GM19372 (cell line): ENCODE results near the gene MGMT.

ENCODE experiments used
- ATAC-seq: cut with Tn5 transposase; IDR thresholded peaks from one replicate; pipeline ENCODE4 v1.9.1; 2021; ENCODE audit warnings: mild to moderate bottlenecking, low read depth, moderate library complexity; ENCODE audit not compliant: unreplicated experiment

MGMT gene

GRCh38 chr10:129579228-129579627 is 112.2 kb downstream of the MGMT start:
- ATAC-seq = no peak

GRCh38 chr10:129580010-129580409 is 113.0 kb downstream of the MGMT start:
- no peak for ATAC-seq

- ATAC-seq = no peak
Measured at GRCh38 chr10:129580901-129581300, 113.9 kb downstream of the MGMT start.

GRCh38 chr10:129581827-129582411 is 114.9 kb downstream of the MGMT start:
- ATAC-seq = no peak

- no peak for ATAC-seq
Measured at GRCh38 chr10:129583831-129584230, 116.8 kb downstream of the MGMT start.

GRCh38 chr10:129586898-129587443 is 119.9 kb downstream of the MGMT start:
- no peak for ATAC-seq

GRCh38 chr10:129589546-129589945 is 122.5 kb downstream of the MGMT start:
- no peak for ATAC-seq

GRCh38 chr10:129593953-129594352 is 126.9 kb downstream of the MGMT start:
- no peak for ATAC-seq

- no peak for ATAC-seq
Measured at GRCh38 chr10:129594811-129595210, 127.8 kb downstream of the MGMT start.

- ATAC-seq = no peak
Measured at GRCh38 chr10:129598413-129598812, 131.4 kb downstream of the MGMT start.

GRCh38 chr10:129599160-129599559 is 132.1 kb downstream of the MGMT start:
- ATAC-seq = no peak

GRCh38 chr10:129601737-129602136 is 134.7 kb downstream of the MGMT start:
- peak; percentile 76 for ATAC-seq

- ATAC-seq = no peak
Measured at GRCh38 chr10:129602938-129603535, 136.0 kb downstream of the MGMT start.

- ATAC-seq = no peak
Measured at GRCh38 chr10:129604333-129605032, 137.4 kb downstream of the MGMT start.

- no peak for ATAC-seq
Measured at GRCh38 chr10:129605266-129605985, 138.4 kb downstream of the MGMT start.

- ATAC-seq = no peak
Measured at GRCh38 chr10:129605986-129606518, 139.0 kb downstream of the MGMT start.

- ATAC-seq = no peak
Measured at GRCh38 chr10:129607607-129608109, 140.6 kb downstream of the MGMT start.

- no peak for ATAC-seq
Measured at GRCh38 chr10:129608653-129609052, 141.6 kb downstream of the MGMT start.

GRCh38 chr10:129609551-129609950 is 142.5 kb downstream of the MGMT start:
- ATAC-seq = no peak

GRCh38 chr10:129612481-129613109 is 145.6 kb downstream of the MGMT start:
- ATAC-seq = no peak
